HG02763 (cell line): ENCODE results near the gene RAD51B.
"Not testable (repeated sequence)": the region's sequence is repeated elsewhere in the genome, so short reads cannot be mapped to it uniquely, and the experiment has no call there.

Experiments
- ATAC-seq: cut with Tn5 transposase; IDR thresholded peaks from one replicate; pipeline ENCODE4 v1.9.1; 2021; ENCODE audit warnings: mild to moderate bottlenecking, moderate library complexity; ENCODE audit not compliant: unreplicated experiment

The RAD51B gene

GRCh38 chr14:67943947-67944346 is 124.4 kb downstream of the RAD51B start:
- ATAC-seq: no peak

- no peak for ATAC-seq
These were observed 125.0 kb downstream of the RAD51B start for GRCh38 chr14:67944605-67945004.

GRCh38 chr14:67949771-67950170 is 130.2 kb downstream of the RAD51B start:
- no peak for ATAC-seq

GRCh38 chr14:67950386-67950785 is 130.8 kb downstream of the RAD51B start:
- no peak for ATAC-seq

- no peak for ATAC-seq
These were observed 132.1 kb downstream of the RAD51B start for GRCh38 chr14:67951529-67952135.

GRCh38 chr14:67952381-67952780 is 132.8 kb downstream of the RAD51B start:
- no peak for ATAC-seq

GRCh38 chr14:67952786-67953185 is 133.2 kb downstream of the RAD51B start:
- no peak for ATAC-seq

- ATAC-seq: no peak
These were observed 135.7 kb downstream of the RAD51B start for GRCh38 chr14:67955261-67955660.

GRCh38 chr14:67957946-67958345 is 138.4 kb downstream of the RAD51B start:
- ATAC-seq: no peak

GRCh38 chr14:67961676-67962075 is 142.1 kb downstream of the RAD51B start:
- ATAC-seq: no peak

GRCh38 chr14:67962215-67962644 is 142.7 kb downstream of the RAD51B start:
- ATAC-seq: no peak

GRCh38 chr14:67963545-67963944 is 144.0 kb downstream of the RAD51B start:
- ATAC-seq: no peak

GRCh38 chr14:67963960-67964812 is 144.6 kb downstream of the RAD51B start:
- ATAC-seq: no peak

GRCh38 chr14:67965696-67966095 is 146.1 kb downstream of the RAD51B start:
- ATAC-seq: no peak

GRCh38 chr14:67967206-67967605 is 147.6 kb downstream of the RAD51B start:
- ATAC-seq: no peak

- not testable (repeated sequence) for ATAC-seq
These were observed 148.4 kb downstream of the RAD51B start for GRCh38 chr14:67967970-67968369.

- ATAC-seq: no peak
These were observed 151.3 kb downstream of the RAD51B start for GRCh38 chr14:67970923-67971322.

GRCh38 chr14:67971627-67972625 is 152.3 kb downstream of the RAD51B start:
- ATAC-seq: no peak

GRCh38 chr14:67973436-67973835 is 153.9 kb downstream of the RAD51B start:
- ATAC-seq: no peak

- ATAC-seq: no peak
These were observed 155.9 kb downstream of the RAD51B start for GRCh38 chr14:67975470-67975869.

- no peak for ATAC-seq
These were observed 158.0 kb downstream of the RAD51B start for GRCh38 chr14:67977434-67978034.
